ENCODE measurements around the gene MAP4K2. TPM values are rescaled to one million over a fixed set of nuclear protein-coding genes. Genes with fewer than 3 reads are reported as not detected.

MAP4K2 gene
- total RNA-seq, 1 experiment from 2014 or later = 46.5 TPM

- Histone ChIP-seq H3K27me3 (replicated peaks; ENCODE audit: insufficient read depth, low read depth, low read length, poor library complexity) (no peaks in the 10 kb centered on the region), H3K4me1 (ENCODE audit: insufficient read depth, low read length, poor library complexity, severe bottlenecking) (no peaks in the 10 kb centered on the region), H3K27ac (ENCODE audit: low read depth, low read length, poor library complexity, severe bottlenecking) (no peak overlapping the region), H3K4me3 (ENCODE audit: low read depth, low read length, poor library complexity, severe bottlenecking) (no peak overlapping the region), H3K36me3 (ENCODE audit: insufficient read depth, low read length, poor library complexity, severe bottlenecking) (no peaks in the 10 kb centered on the region), H3K9me3 (ENCODE audit: low read depth, low read length, poor library complexity, severe bottlenecking) (no peaks in the 10 kb centered on the region)
- intact Hi-C loops (cut with micrococcal nuclease; ENCODE audit: unreplicated experiment) = no loop called here
- no TSS peak for BruUV-seq (replicated peaks)
- no peak for DNase-seq (ENCODE audit: low spot score)
- TF ChIP-seq CTCF (conservative IDR thresholded peaks at IDR 0.05; ENCODE audit: low read depth, low read length) (no peak), EZH2 (IDR thresholded peaks at IDR 0.05; ENCODE audit: borderline replicate concordance, low read depth, low read length, poor library complexity, severe bottlenecking) (no peak)
- ChIA-PET POLR2A (ENCODE audit: low non-redundant PET) (interaction anchor here (0.6 kb wide), 1 partner anchor 18 kb away, joined by 5 read pairs; no protein-coding TSS in a partner anchor), CTCF (no interaction called here)
Observed at GRCh38 chr11:64834031-64834722, 31.2 kb upstream of the MAP4K2 start.

GRCh38 chr11:64833509-64833908 lies 30.5 kb upstream of the MAP4K2 start:
- no peak for DNase-seq (ENCODE audit: low spot score)
- Histone ChIP-seq H3K4me3 (ENCODE audit: low read depth, low read length, poor library complexity, severe bottlenecking) (no peak overlapping the region), H3K9me3 (ENCODE audit: low read depth, low read length, poor library complexity, severe bottlenecking) (no peaks in the 10 kb centered on the region), H3K4me1 (ENCODE audit: insufficient read depth, low read length, poor library complexity, severe bottlenecking) (no peaks in the 10 kb centered on the region), H3K27ac (ENCODE audit: low read depth, low read length, poor library complexity, severe bottlenecking) (no peak overlapping the region), H3K27me3 (replicated peaks; ENCODE audit: insufficient read depth, low read depth, low read length, poor library complexity) (no peaks in the 10 kb centered on the region), H3K36me3 (ENCODE audit: insufficient read depth, low read length, poor library complexity, severe bottlenecking) (no peaks in the 10 kb centered on the region)
- ChIA-PET POLR2A (ENCODE audit: low non-redundant PET) (no interaction called here), CTCF (no interaction called here)
- no TSS peak for BruUV-seq (replicated peaks)
- TF ChIP-seq CTCF (conservative IDR thresholded peaks at IDR 0.05; ENCODE audit: low read depth, low read length) = no peak
- TF ChIP-seq EZH2 (IDR thresholded peaks at IDR 0.05; ENCODE audit: borderline replicate concordance, low read depth, low read length, poor library complexity, severe bottlenecking) = no peak
- intact Hi-C loops (cut with micrococcal nuclease; ENCODE audit: unreplicated experiment) = no loop called here

- no peaks in the 10 kb centered on the region for H3K4me1 ChIP-seq (ENCODE audit: insufficient read depth, low read length, poor library complexity, severe bottlenecking)
- no peaks in the 10 kb centered on the region for H3K36me3 ChIP-seq (ENCODE audit: insufficient read depth, low read length, poor library complexity, severe bottlenecking)
- ChIA-PET CTCF (no interaction called here), POLR2A (ENCODE audit: low non-redundant PET) (no interaction called here)
- intact Hi-C loops (cut with micrococcal nuclease; ENCODE audit: unreplicated experiment) = no loop called here
- H3K27me3 ChIP-seq (replicated peaks; ENCODE audit: insufficient read depth, low read depth, low read length, poor library complexity) = no peaks in the 10 kb centered on the region
- no peak overlapping the region for H3K27ac ChIP-seq (ENCODE audit: low read depth, low read length, poor library complexity, severe bottlenecking)
- BruUV-seq (replicated peaks) = no TSS peak
- H3K4me3 ChIP-seq (ENCODE audit: low read depth, low read length, poor library complexity, severe bottlenecking) = no peak overlapping the region
- TF ChIP-seq EZH2 (IDR thresholded peaks at IDR 0.05; ENCODE audit: borderline replicate concordance, low read depth, low read length, poor library complexity, severe bottlenecking) = no peak
- TF ChIP-seq CTCF (conservative IDR thresholded peaks at IDR 0.05; ENCODE audit: low read depth, low read length) = no peak
- no peak for DNase-seq (ENCODE audit: low spot score)
- H3K9me3 ChIP-seq (ENCODE audit: low read depth, low read length, poor library complexity, severe bottlenecking) = no peaks in the 10 kb centered on the region
Observed at GRCh38 chr11:64833198-64833502, 30.1 kb upstream of the MAP4K2 start.
